Measurements from ENCODE around the gene ZNF674. TPM values are rescaled to one million over a fixed set of nuclear protein-coding genes. Genes with fewer than 3 reads are reported as not detected.
"Not testable (repeated sequence)": the region's sequence is repeated elsewhere in the genome, so short reads cannot be mapped to it uniquely, and the experiment has no call there.

ZNF674 gene
- total RNA-seq, 1 donor from 2014 or later: 7.0 TPM

DNA sequence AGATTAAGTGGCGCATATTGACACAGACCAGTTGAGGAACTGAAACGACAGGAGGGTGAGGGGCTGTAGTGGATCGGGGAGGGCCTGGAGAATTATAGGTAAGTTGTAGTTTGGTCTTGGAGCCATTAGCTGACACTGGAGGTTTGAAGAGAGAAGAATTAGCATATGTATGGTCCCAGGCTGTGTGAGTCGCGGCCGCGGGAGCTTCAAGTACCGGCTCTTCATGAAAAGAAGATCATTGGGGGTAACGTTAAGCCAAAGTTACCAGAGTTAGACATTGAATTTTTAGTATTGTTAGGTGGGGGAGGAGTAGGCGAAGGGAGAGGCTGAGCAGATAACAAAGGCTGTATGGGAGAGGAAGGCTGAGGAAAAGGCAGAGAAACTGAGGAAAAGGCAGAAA is 56.5 kb downstream of the ZNF674 start:
- TF ChIP-seq, protein P1, sequence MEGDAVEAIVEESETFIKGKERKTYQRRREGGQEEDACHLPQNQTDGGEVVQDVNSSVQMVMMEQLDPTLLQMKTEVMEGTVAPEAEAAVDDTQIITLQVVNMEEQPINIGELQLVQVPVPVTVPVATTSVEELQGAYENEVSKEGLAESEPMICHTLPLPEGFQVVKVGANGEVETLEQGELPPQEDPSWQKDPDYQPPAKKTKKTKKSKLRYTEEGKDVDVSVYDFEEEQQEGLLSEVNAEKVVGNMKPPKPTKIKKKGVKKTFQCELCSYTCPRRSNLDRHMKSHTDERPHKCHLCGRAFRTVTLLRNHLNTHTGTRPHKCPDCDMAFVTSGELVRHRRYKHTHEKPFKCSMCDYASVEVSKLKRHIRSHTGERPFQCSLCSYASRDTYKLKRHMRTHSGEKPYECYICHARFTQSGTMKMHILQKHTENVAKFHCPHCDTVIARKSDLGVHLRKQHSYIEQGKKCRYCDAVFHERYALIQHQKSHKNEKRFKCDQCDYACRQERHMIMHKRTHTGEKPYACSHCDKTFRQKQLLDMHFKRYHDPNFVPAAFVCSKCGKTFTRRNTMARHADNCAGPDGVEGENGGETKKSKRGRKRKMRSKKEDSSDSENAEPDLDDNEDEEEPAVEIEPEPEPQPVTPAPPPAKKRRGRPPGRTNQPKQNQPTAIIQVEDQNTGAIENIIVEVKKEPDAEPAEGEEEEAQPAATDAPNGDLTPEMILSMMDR (IDR thresholded peaks at IDR 0.05; ENCODE audit: unreplicated experiment): no peak
- Mint-ChIP-seq H3K27ac (no peak overlapping the region), H3K9me3 (ENCODE audit: low read depth) (peaks cover 62% of the 10 kb centered on the region), H3K36me3 (ENCODE audit: insufficient read depth) (peaks cover 45% of the 10 kb centered on the region), H3K27me3 (no peaks in the 10 kb centered on the region), H3K4me3 (ENCODE audit: low read depth) (no peak overlapping the region), H3K4me1 (ENCODE audit: low read depth) (no peaks in the 10 kb centered on the region)
- no peak for DNase-seq (ENCODE audit: low spot score, unreplicated experiment)

DNA sequence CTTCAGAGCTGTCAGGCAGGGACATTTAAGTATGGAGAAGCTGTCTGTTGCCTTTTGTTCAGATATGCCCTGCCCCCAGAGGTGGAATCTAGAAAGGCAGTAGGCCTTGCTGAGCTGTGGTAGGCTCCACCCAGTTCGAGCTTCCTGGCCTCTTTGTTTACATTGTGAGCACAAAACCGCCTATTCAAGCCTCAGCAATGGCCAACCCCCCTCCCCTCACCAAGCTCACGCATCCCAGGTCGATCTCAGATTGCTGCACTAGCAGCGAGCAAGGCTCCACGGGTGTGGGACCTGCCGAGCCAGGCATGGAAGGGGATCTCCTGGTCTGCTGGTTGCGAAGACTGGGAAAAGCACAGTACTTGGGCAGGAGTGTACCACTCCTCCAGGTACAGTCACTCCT is 59.3 kb downstream of the ZNF674 start:
- Mint-ChIP-seq H3K9me3 (ENCODE audit: low read depth) (peaks cover 67% of the 10 kb centered on the region), H3K27ac (no peak overlapping the region), H3K36me3 (ENCODE audit: insufficient read depth) (peaks cover 56% of the 10 kb centered on the region), H3K4me3 (ENCODE audit: low read depth) (no peak overlapping the region), H3K27me3 (no peaks in the 10 kb centered on the region), H3K4me1 (ENCODE audit: low read depth) (no peaks in the 10 kb centered on the region)
- TF ChIP-seq, protein P1 (IDR thresholded peaks at IDR 0.05; ENCODE audit: unreplicated experiment): no peak
- no peak for DNase-seq (ENCODE audit: low spot score, unreplicated experiment)

DNA sequence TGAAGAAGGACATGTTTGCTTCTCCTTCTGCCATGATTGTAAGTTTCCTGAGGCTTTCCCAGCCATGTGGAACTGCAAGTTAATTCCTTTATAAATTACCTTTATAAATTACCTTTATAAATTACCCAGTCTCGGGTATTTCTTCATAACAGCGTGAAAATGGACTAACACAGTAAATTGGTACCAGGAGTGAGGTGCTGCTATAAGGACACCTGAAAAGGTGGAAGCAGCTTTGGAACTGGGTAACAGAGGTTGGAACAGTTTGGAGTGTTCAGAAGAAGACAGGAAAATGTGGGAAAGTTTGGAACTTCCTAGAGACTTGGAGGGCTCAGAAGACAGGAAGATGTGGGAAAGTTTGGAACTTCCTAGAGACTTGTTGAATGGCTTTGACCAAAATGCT is 66.6 kb downstream of the ZNF674 start:
- not testable (repeated sequence) for H3K27ac Mint-ChIP-seq; H3K4me1 Mint-ChIP-seq (ENCODE audit: low read depth); H3K27me3 Mint-ChIP-seq; H3K4me3 Mint-ChIP-seq (ENCODE audit: low read depth); DNase-seq (ENCODE audit: low spot score, unreplicated experiment)
- Mint-ChIP-seq H3K36me3 (ENCODE audit: insufficient read depth) (peaks cover 30% of the 10 kb centered on the region), H3K9me3 (ENCODE audit: low read depth) (peaks cover 43% of the 10 kb centered on the region)

DNA sequence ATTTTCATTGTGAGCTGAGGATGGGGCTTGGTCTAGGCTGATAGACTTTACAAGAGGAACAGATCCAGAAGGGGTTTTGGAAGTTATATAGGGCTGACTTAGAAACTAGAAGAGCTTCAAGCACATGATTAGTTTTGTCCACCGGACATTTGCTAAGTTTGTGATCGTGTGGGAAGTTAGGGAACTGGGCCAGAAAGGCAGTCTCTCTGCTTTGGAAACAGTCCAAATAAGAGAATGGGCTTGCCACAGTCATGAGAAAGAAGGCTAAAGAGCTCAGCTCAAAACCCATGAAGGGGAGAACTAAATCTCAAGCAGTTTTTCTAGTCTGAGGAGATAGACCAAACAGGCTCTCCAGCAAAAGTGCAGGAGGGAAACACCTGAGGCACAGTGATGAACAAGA is 67.8 kb downstream of the ZNF674 start:
- DNase-seq (ENCODE audit: low spot score, unreplicated experiment): no peak
- peaks cover 35% of the 10 kb centered on the region for H3K9me3 Mint-ChIP-seq (ENCODE audit: low read depth)
- TF ChIP-seq, protein P1 (IDR thresholded peaks at IDR 0.05; ENCODE audit: unreplicated experiment): no peak
- no peaks in the 10 kb centered on the region for H3K27me3 Mint-ChIP-seq
- no peak overlapping the region for H3K27ac Mint-ChIP-seq
- no peaks in the 10 kb centered on the region for H3K4me1 Mint-ChIP-seq (ENCODE audit: low read depth)
- no peak overlapping the region for H3K4me3 Mint-ChIP-seq (ENCODE audit: low read depth)
- H3K36me3 Mint-ChIP-seq (ENCODE audit: insufficient read depth): peaks cover 23% of the 10 kb centered on the region

DNA sequence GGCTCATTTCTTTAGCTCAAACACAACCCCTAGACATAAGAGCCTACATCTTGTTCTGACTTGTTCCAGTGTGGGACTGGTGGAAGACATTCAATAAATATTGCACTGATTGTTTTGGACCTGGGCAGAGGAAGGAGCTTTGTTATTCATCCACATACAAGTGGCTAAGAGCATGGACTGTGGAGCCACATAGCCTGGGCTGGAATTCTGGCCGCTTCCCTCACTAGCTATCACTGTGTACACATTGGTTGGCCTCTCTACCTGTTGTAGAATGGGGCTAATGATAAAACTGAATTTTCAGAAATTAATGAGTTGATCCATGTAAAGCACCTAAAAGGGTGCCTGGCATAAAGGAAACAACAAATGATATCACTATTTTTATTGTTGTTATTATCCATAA is 80.0 kb downstream of the ZNF674 start:
- Mint-ChIP-seq H3K36me3 (ENCODE audit: insufficient read depth) (peaks cover 14% of the 10 kb centered on the region), H3K4me3 (ENCODE audit: low read depth) (no peak overlapping the region), H3K27me3 (no peaks in the 10 kb centered on the region), H3K27ac (no peak overlapping the region), H3K4me1 (ENCODE audit: low read depth) (peaks cover 14% of the 10 kb centered on the region), H3K9me3 (ENCODE audit: low read depth) (peaks cover 8% of the 10 kb centered on the region)
- DNase-seq (ENCODE audit: low spot score, unreplicated experiment): no peak
- TF ChIP-seq, protein P1 (IDR thresholded peaks at IDR 0.05; ENCODE audit: unreplicated experiment): no peak

DNA sequence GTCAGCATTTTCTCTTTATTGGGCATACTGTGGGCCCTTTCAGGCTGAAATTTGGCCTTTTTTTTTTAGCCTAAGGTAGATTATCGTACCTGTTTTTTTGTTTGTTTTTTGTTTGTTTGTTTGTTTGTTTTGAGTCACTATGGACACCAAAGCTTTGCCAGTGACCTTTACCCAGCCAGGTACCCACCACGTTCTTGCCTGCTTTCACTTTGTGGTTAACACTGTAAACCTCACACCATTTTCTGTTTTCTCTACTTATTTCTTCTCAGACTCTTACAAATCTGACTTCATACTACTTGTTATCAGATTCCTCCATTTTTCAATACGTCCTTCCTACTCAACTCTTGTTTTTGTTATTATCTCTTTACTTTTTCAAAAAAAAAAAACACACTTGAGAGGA is 81.5 kb downstream of the ZNF674 start:
- H3K27me3 Mint-ChIP-seq: no peaks in the 10 kb centered on the region
- H3K9me3 Mint-ChIP-seq (ENCODE audit: low read depth): peaks cover 8% of the 10 kb centered on the region
- H3K36me3 Mint-ChIP-seq (ENCODE audit: insufficient read depth): peaks cover 14% of the 10 kb centered on the region
- H3K4me1 Mint-ChIP-seq (ENCODE audit: low read depth): peaks cover 14% of the 10 kb centered on the region
- TF ChIP-seq, protein P1 (IDR thresholded peaks at IDR 0.05; ENCODE audit: unreplicated experiment): no peak
- no peak overlapping the region for H3K27ac Mint-ChIP-seq
- H3K4me3 Mint-ChIP-seq (ENCODE audit: low read depth): no peak overlapping the region
- no peak for DNase-seq (ENCODE audit: low spot score, unreplicated experiment)

Data from progenitor cell of endocrine pancreas (in vitro differentiated cells).